ENCODE results near the gene NTM.

NTM gene

GRCh38 chr11:131756479-131757110 is 386.2 kb downstream of the NTM start:
- Histone ChIP-seq H3K4me1 (ENCODE audit: control insufficient read depth, low read length) (no peaks in the 10 kb centered on the region), H3K27me3 (ENCODE audit: control insufficient read depth, low read length) (no peaks in the 10 kb centered on the region), H3K36me3 (ENCODE audit: control insufficient read depth, low read length) (no peaks in the 10 kb centered on the region), H3K9me3 (ENCODE audit: control insufficient read depth, insufficient read depth, low read length) (no peaks in the 10 kb centered on the region), H3K27ac (ENCODE audit: low read depth, low read length) (no peak overlapping the region), H3K9me2 (replicated peaks; ENCODE audit: control insufficient read depth, low read length) (no peaks in the 10 kb centered on the region), H3F3A (ENCODE audit: control insufficient read depth, insufficient read depth) (no peaks in the 10 kb centered on the region), H4K20me1 (ENCODE audit: control insufficient read depth, insufficient read depth, low read depth, low read length) (no peaks in the 10 kb centered on the region), H3K4me2 (ENCODE audit: low read length) (no peak overlapping the region), H3K4me3 (ENCODE audit: low read length) (no peak overlapping the region), H3K79me2 (ENCODE audit: control insufficient read depth, low read length) (no peaks in the 10 kb centered on the region)
- no peak for TF ChIP-seq CTCF (IDR thresholded peaks at IDR 0.05; ENCODE audit: low read depth, low read length, poor library complexity, severe bottlenecking)

DNA sequence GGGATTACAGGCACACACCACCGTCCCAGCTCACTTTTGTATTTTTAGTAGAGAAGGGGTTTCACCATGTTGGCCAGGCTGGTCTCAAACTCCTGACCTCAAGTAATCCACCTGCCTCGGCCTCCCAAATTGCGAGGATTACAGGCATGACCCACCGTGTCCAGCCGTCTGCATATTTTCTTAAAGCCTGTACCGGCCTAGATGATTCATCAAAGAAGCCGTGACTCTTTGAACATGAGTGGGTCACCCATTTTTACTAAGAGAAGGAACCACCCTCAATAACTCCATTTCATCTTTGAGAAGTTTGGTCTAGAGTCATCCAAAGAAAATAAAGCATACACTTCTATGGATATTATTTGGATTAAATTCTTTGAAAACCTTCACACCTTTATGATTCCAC is 388.3 kb downstream of the NTM start:
- no peaks in the 10 kb centered on the region for H3K36me3 ChIP-seq (ENCODE audit: control insufficient read depth, low read length)
- no peak overlapping the region for H3K27ac ChIP-seq (ENCODE audit: low read depth, low read length)
- no peak overlapping the region for H3K4me3 ChIP-seq (ENCODE audit: low read length)
- no peaks in the 10 kb centered on the region for H3K9me2 ChIP-seq (replicated peaks; ENCODE audit: control insufficient read depth, low read length)
- TF ChIP-seq CTCF (IDR thresholded peaks at IDR 0.05; ENCODE audit: low read depth, low read length, poor library complexity, severe bottlenecking): no peak
- no peak for TF ChIP-seq EZH2phosphoT487 (IDR thresholded peaks at IDR 0.05; ENCODE audit: borderline replicate concordance, low read length)
- H3K9me3 ChIP-seq (ENCODE audit: control insufficient read depth, insufficient read depth, low read length): no peaks in the 10 kb centered on the region
- no peaks in the 10 kb centered on the region for H3K4me1 ChIP-seq (ENCODE audit: control insufficient read depth, low read length)
- no peaks in the 10 kb centered on the region for H3F3A ChIP-seq (ENCODE audit: control insufficient read depth, insufficient read depth)
- no peak overlapping the region for H3K4me2 ChIP-seq (ENCODE audit: low read length)
- no peaks in the 10 kb centered on the region for H3K79me2 ChIP-seq (ENCODE audit: control insufficient read depth, low read length)
- H4K20me1 ChIP-seq (ENCODE audit: control insufficient read depth, insufficient read depth, low read depth, low read length): no peaks in the 10 kb centered on the region
- H3K27me3 ChIP-seq (ENCODE audit: control insufficient read depth, low read length): no peaks in the 10 kb centered on the region

DNA sequence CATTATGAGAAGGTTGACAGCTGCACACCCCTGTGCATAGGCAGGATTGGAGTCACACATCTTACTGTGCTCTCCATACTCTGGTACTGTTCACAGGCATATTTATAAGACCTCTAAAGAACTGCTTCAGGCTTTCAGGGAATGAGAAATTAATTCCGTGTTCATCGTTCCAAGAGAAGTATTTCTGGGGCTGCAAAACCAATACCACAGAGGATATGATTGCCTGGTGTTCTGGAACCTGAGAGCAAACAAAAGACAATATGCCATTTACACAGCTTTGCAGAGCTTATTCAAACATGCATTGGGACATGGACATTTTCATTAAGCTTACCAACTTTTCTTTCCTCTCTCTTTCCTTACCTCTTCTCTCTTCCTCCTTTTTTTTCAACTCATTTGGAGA is 388.7 kb downstream of the NTM start:
- H3K4me1 ChIP-seq (ENCODE audit: control insufficient read depth, low read length): no peaks in the 10 kb centered on the region
- no peaks in the 10 kb centered on the region for H3K36me3 ChIP-seq (ENCODE audit: control insufficient read depth, low read length)
- no peak overlapping the region for H3K4me2 ChIP-seq (ENCODE audit: low read length)
- no peaks in the 10 kb centered on the region for H4K20me1 ChIP-seq (ENCODE audit: control insufficient read depth, insufficient read depth, low read depth, low read length)
- H3K79me2 ChIP-seq (ENCODE audit: control insufficient read depth, low read length): no peaks in the 10 kb centered on the region
- H3K9me2 ChIP-seq (replicated peaks; ENCODE audit: control insufficient read depth, low read length): no peaks in the 10 kb centered on the region
- H3F3A ChIP-seq (ENCODE audit: control insufficient read depth, insufficient read depth): no peaks in the 10 kb centered on the region
- H3K4me3 ChIP-seq (ENCODE audit: low read length): no peak overlapping the region
- H3K9me3 ChIP-seq (ENCODE audit: control insufficient read depth, insufficient read depth, low read length): no peaks in the 10 kb centered on the region
- H3K27ac ChIP-seq (ENCODE audit: low read depth, low read length): no peak overlapping the region
- TF ChIP-seq CTCF (IDR thresholded peaks at IDR 0.05; ENCODE audit: low read depth, low read length, poor library complexity, severe bottlenecking) (no peak), EZH2phosphoT487 (IDR thresholded peaks at IDR 0.05; ENCODE audit: borderline replicate concordance, low read length) (no peak)
- H3K27me3 ChIP-seq (ENCODE audit: control insufficient read depth, low read length): no peaks in the 10 kb centered on the region
